Colonic mucosa (tissue), 4 donors: ENCODE data around the gene FDPS. TPM values are rescaled to one million over a fixed set of nuclear protein-coding genes. Genes with fewer than 3 reads are reported as not detected.
A peak's percentile ranks its signal among the peaks of the same experiment; 100 is the strongest.

Experiments used
- DNase-seq: peaks from one replicate; pipeline ENCODE4 v3.0.0-alpha.2; 2020
- H3K27ac ChIP-seq: fragments of 200-600 bp; one replicate; pipeline ENCODE4 v1.8.0; 2021
- H3K27me3 ChIP-seq: fragments of 200-600 bp; one replicate; pipeline ENCODE4 v1.8.0; 2021
- H3K36me3 ChIP-seq: fragments of 200-600 bp; one replicate; pipeline ENCODE4 v1.8.0; 2021
- H3K4me1 ChIP-seq: fragments of 200-600 bp; one replicate; pipeline ENCODE4 v1.8.0; 2021; ENCODE audit warnings: mild to moderate bottlenecking
- H3K4me3 ChIP-seq: fragments of 200-600 bp; one replicate; pipeline ENCODE4 v1.8.0; 2021
- H3K9ac ChIP-seq, 2 donors: one replicate each; pipeline ENCODE4 v1.7.0; 2013; ENCODE audit warnings: control low read depth in 2 of 2, low read depth in 2 of 2, low read length in 2 of 2
- H3K9me3 ChIP-seq: fragments of 200-600 bp; one replicate; pipeline ENCODE4 v1.8.0; 2021
- CTCF ChIP-seq: fragments of 200-600 bp; IDR thresholded peaks from one replicate; pipeline ENCODE4 v1.8.0; 2022; ENCODE audit warnings: antibody characterized with exemption, mild to moderate bottlenecking
- intact Hi-C: fragments of 100-400 bp; cut with DNase I; formaldehyde crosslinking; loops from one replicate; pipeline ENCODE4 v1.14.1; 2022
- total RNA-seq, 2 donors: library from RNA; stranded (reverse); fragmentation: NEBNext Ultra II Directional in 1 of 2; extraction: Animal tissue kit (Norgen Biotek cat#: 25700) in 1 of 2; gene quantifications; one replicate each; pipeline ENCODE4 v1.2.1, GENCODE V29; 2021
- donor health status: healthy.
- donor health status: DM: no; HTN: no; CAD: no.
- donor health status: DM: no; HTN: no; CAD: no.

Gene FDPS
- total RNA-seq, 2 donors from 2014 or later = 300 to 501 TPM

GRCh38 chr1:155266553-155266952 is 42.1 kb upstream of the FDPS start:
- intact Hi-C loops = no loop called here
- Histone ChIP-seq H3K9me3 (no peaks in the 10 kb centered on the region), H3K36me3 (peaks cover 36% of the 10 kb centered on the region), H3K4me1 (no peaks in the 10 kb centered on the region), H3K9ac (no peak overlapping the region), H3K4me3 (no peak overlapping the region), H3K27ac (no peak overlapping the region), H3K27me3 (no peaks in the 10 kb centered on the region)
- no peak for TF ChIP-seq CTCF
- no peak for DNase-seq

- TF ChIP-seq CTCF = no peak
- H3K9me3 ChIP-seq = no peaks in the 10 kb centered on the region
- peaks cover 36% of the 10 kb centered on the region for H3K36me3 ChIP-seq
- no peak overlapping the region for H3K9ac ChIP-seq
- no peak for DNase-seq
- H3K4me3 ChIP-seq = no peak overlapping the region
- intact Hi-C loops = no loop called here
- no peaks in the 10 kb centered on the region for H3K27me3 ChIP-seq
- H3K4me1 ChIP-seq = no peaks in the 10 kb centered on the region
- no peak overlapping the region for H3K27ac ChIP-seq
Measured at GRCh38 chr1:155267373-155267772, 41.3 kb upstream of the FDPS start.

GRCh38 chr1:155268630-155269029 is 40.0 kb upstream of the FDPS start:
- no peaks in the 10 kb centered on the region for H3K4me1 ChIP-seq
- no peaks in the 10 kb centered on the region for H3K9me3 ChIP-seq
- H3K9ac ChIP-seq = no peak overlapping the region
- no peaks in the 10 kb centered on the region for H3K27me3 ChIP-seq
- no peak for DNase-seq
- no peak overlapping the region for H3K27ac ChIP-seq
- intact Hi-C loops = no loop called here
- no peak for TF ChIP-seq CTCF
- H3K36me3 ChIP-seq = peaks cover 36% of the 10 kb centered on the region
- H3K4me3 ChIP-seq = no peak overlapping the region

- Histone ChIP-seq H3K27ac (no peak overlapping the region), H3K4me1 (no peaks in the 10 kb centered on the region), H3K27me3 (no peaks in the 10 kb centered on the region), H3K9me3 (no peaks in the 10 kb centered on the region), H3K9ac (no peak overlapping the region), H3K4me3 (no peak overlapping the region), H3K36me3 (peaks cover 36% of the 10 kb centered on the region)
- no peak for DNase-seq
- intact Hi-C loops = no loop called here
- no peak for TF ChIP-seq CTCF
Measured at GRCh38 chr1:155269381-155269780, 39.3 kb upstream of the FDPS start.

GRCh38 chr1:155272466-155273342 is 36.0 kb upstream of the FDPS start:
- Histone ChIP-seq H3K9me3 (no peaks in the 10 kb centered on the region), H3K4me3 (peak overlapping the region; percentile 57), H3K27me3 (no peaks in the 10 kb centered on the region), H3K36me3 (peaks cover 16% of the 10 kb centered on the region), H3K4me1 (no peaks in the 10 kb centered on the region), H3K27ac (peak overlapping the region; percentile 93), H3K9ac (peak overlapping the region; percentile 41 to 70)
- intact Hi-C loops = no loop called here
- DNase-seq = no peak
- no peak for TF ChIP-seq CTCF
